Measurements from ENCODE around the gene ESRRA. TPM values are rescaled to one million over a fixed set of nuclear protein-coding genes. Genes with fewer than 3 reads are reported as not detected.
A peak's percentile ranks its signal among the peaks of the same experiment; 100 is the strongest.

The ESRRA gene
- total and polyA plus RNA-seq, 9 of the 15 experiments (the other 6 are each of a cell fraction or from before 2014, with no cell fraction given): 0.27 to 89.7 (median 23.7) TPM

DNA sequence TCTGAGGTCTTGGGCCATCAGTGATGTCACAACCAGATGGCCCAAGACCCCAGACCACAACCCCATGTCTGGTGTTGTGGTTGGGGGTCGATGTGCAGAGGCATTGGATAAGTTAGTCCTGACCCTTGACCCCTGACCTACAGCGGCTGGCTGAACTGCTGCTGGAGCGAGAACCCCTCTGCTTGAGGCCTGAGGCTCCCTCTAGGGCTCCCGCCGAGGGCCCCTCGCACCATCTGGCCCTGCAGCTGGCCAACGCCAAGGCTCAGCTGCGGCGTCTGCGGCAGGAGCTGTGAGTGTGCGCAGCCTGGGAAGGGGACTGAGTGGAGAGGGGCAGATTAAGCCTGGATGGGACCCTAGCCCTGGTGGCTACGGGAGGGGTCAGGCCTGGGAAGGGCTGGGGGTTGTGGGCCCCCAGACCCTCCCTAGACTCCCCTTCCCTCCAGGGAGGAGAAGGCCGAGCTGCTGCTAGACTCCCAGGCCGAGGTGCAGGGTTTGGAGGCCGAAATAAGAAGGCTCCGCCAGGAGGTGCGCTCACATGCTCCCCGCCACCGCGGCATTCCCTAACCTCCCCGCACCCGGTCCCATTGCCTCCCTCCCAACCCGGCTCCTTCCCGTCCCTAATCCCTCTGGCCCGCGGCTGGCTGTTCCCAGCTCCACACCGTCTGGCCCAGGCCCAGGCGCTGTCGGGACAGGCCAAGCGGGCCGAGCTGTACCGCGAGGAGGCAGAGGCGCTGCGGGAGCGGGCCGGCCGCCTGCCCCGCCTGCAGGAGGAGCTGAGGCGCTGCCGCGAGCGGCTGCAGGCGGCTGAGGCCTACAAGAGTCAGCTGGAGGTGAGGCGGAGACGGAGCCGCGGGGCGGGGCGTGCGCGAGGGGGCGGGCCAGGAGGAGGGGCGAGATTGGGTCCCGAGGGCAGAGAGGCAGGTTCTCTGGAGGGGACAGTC, 36.8 kb downstream of the ESRRA start (continued):
- TF ChIP-seq RBM17 (IDR thresholded peaks at IDR 0.05; ENCODE audit: borderline replicate concordance, low read depth, low read length) (no peak), ZNF77 (CRISPR knock-in tag; IDR thresholded peaks at IDR 0.05) (no peak), PML (IDR thresholded peaks at IDR 0.05; ENCODE audit: low read length) (no peak), KLF6 (CRISPR knock-in tag; IDR thresholded peaks at IDR 0.05; ENCODE audit: borderline replicate concordance) (no peak), TAL1 (IDR thresholded peaks at IDR 0.05) (no peak), SIRT6 (IDR thresholded peaks at IDR 0.05; ENCODE audit: low read depth, low read length) (no peak), E2F1 (CRISPR knock-in tag; IDR thresholded peaks at IDR 0.05) (no peak), FOS (IDR thresholded peaks at IDR 0.05; ENCODE audit: extremely low read depth, insufficient read length) (no peak), HDAC8 (tag; IDR thresholded peaks at IDR 0.05) (0 out of 2 replicates have a peak, but pooled peaks have one; percentile 35), PTTG1 (tag; IDR thresholded peaks at IDR 0.05; ENCODE audit: low read depth) (no peak), ZNF311 (CRISPR knock-in tag; IDR thresholded peaks at IDR 0.05) (no peak), PCBP1 (IDR thresholded peaks at IDR 0.05; ENCODE audit: low read depth, low read length, poor library complexity, severe bottlenecking) (peak; percentile 69), ARNT (IDR thresholded peaks at IDR 0.05) (no peak), ZNF695 (CRISPR knock-in tag; IDR thresholded peaks at IDR 0.05) (no peak), NFRKB (IDR thresholded peaks at IDR 0.05; ENCODE audit: low read depth) (no peak), ELK1 (CRISPR knock-in tag; IDR thresholded peaks at IDR 0.05) (no peak), STAT5A (IDR thresholded peaks at IDR 0.05; ENCODE audit: borderline replicate concordance, low read length) (no peak), NR2C2 (CRISPR knock-in tag; IDR thresholded peaks at IDR 0.05) (peak; percentile 88; the same call in 1 of the 2 replicates), NR2C2 (tag; IDR thresholded peaks at IDR 0.05) (peak; percentile 82), ILK (tag; IDR thresholded peaks at IDR 0.05; ENCODE audit: borderline replicate concordance, low read depth) (no peak), KDM4B (IDR thresholded peaks at IDR 0.05; ENCODE audit: borderline replicate concordance in 2 of 2, low read depth in 1 of 2) (no peak; a peak in 1 of 4 replicates)
- TF ChIP-seq, protein P1, sequence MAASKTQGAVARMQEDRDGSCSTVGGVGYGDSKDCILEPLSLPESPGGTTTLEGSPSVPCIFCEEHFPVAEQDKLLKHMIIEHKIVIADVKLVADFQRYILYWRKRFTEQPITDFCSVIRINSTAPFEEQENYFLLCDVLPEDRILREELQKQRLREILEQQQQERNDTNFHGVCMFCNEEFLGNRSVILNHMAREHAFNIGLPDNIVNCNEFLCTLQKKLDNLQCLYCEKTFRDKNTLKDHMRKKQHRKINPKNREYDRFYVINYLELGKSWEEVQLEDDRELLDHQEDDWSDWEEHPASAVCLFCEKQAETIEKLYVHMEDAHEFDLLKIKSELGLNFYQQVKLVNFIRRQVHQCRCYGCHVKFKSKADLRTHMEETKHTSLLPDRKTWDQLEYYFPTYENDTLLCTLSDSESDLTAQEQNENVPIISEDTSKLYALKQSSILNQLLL (CRISPR knock-in tag; IDR thresholded peaks at IDR 0.05; ENCODE audit: borderline replicate concordance): no peak
- TF ChIP-seq, protein P2, sequence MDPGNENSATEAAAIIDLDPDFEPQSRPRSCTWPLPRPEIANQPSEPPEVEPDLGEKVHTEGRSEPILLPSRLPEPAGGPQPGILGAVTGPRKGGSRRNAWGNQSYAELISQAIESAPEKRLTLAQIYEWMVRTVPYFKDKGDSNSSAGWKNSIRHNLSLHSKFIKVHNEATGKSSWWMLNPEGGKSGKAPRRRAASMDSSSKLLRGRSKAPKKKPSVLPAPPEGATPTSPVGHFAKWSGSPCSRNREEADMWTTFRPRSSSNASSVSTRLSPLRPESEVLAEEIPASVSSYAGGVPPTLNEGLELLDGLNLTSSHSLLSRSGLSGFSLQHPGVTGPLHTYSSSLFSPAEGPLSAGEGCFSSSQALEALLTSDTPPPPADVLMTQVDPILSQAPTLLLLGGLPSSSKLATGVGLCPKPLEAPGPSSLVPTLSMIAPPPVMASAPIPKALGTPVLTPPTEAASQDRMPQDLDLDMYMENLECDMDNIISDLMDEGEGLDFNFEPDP (CRISPR knock-in tag; IDR thresholded peaks at IDR 0.05): no peak
